H1 (cell line): Measurements from ENCODE around the gene RXRA. TPM values are rescaled to one million over a fixed set of nuclear protein-coding genes. Genes with fewer than 3 reads are reported as not detected.

Experiments
- ASH2L ChIP-seq: fragments of 200-600, 300-600 bp; sonication (generic); IDR thresholded peaks from one replicate; pipeline ENCODE4 v1.7.1; 2017; ENCODE audit warnings: low read length
- BRCA1 ChIP-seq: IDR thresholded peaks from 2 replicates; pipeline ENCODE4 v1.6.1; 2012; ENCODE audit warnings: low read depth, low read length, improper control_type of control experiment
- EP300 ChIP-seq, 2 experiments: IDR thresholded peaks; 1 replicate in 1 of 2; 2 replicates in 1 of 2; pipeline ENCODE4 v1.6.1; 2011 to 2012; ENCODE audit warnings: low read depth in 2 of 2, low read length in 2 of 2, mild to moderate bottlenecking in 2 of 2, borderline replicate concordance in 1 of 2, inconsistent platforms in 1 of 2, moderate library complexity in 1 of 2
- FOSL1 ChIP-seq: IDR thresholded peaks from 2 replicates; pipeline ENCODE4 v1.6.1; 2011; ENCODE audit warnings: mild to moderate bottlenecking, low read depth, low read length, moderate library complexity; ENCODE audit not compliant: insufficient read depth
- HDAC2 ChIP-seq, 2 experiments: fragments of 300-600 bp in 1 of 2; sonication (generic) in 1 of 2; IDR thresholded peaks; 2 replicates each; pipeline ENCODE4 v1.6.1; 2011 to 2012; ENCODE audit warnings: low read depth in 2 of 2, low read length in 2 of 2, mild to moderate bottlenecking in 2 of 2, moderate library complexity in 2 of 2, borderline replicate concordance in 1 of 2, inconsistent platforms in 1 of 2
- NANOG ChIP-seq: IDR thresholded peaks from 2 replicates; pipeline ENCODE4 v1.6.1; 2011; ENCODE audit warnings: low read length, low read depth, mild to moderate bottlenecking, inconsistent platforms; ENCODE audit not compliant: insufficient read depth, poor library complexity, severe bottlenecking
- TAF7 ChIP-seq: optimal IDR thresholded peaks from 2 replicates; pipeline ENCODE3; 2011; ENCODE audit warnings: low read depth, mild to moderate bottlenecking, inconsistent platforms, low read length, moderate library complexity, borderline replicate concordance
- polyA plus RNA-seq, 7 experiments: library from polyadenylated mRNA; depleted of rRNA in 3 of 7; stranded (reverse) in 5 of 7; unstranded in 2 of 7; fragments of >200 nt in 5 of 7; fragments of 200-250 nt in 2 of 7; gene quantifications; 1 replicate in 5 of 7; 2 replicates in 1 of 7; 4 replicates in 1 of 7; pipeline versions ENCODE4 v1.2.1 to v1.2.3, GENCODE V29; 2011 to 2013; ENCODE audit warnings: missing spikeins in 2 of 7, mixed read lengths in 2 of 7
- total RNA-seq: library from RNA; stranded (reverse); fragmentation: NEBNext Ultra II Directional; extraction: Animal tissue kit (Norgen Biotek cat#: 25700); gene quantifications from 2 replicates; pipeline ENCODE4 v1.2.1, GENCODE V29; 2021
- TF ChIP-seq, protein P1 (sequence below): fragments of 300-600 bp; sonication (generic); IDR thresholded peaks from 2 replicates; pipeline ENCODE4 v1.7.1; 2012; ENCODE audit warnings: low read length, moderate library complexity, mild to moderate bottlenecking, inconsistent platforms; ENCODE audit not compliant: insufficient replicate concordance
- TF ChIP-seq, protein P2 (sequence below): IDR thresholded peaks from 2 replicates; pipeline ENCODE4 v1.6.1; 2011; ENCODE audit warnings: low read depth, mild to moderate bottlenecking, low read length; ENCODE audit not compliant: insufficient read depth

The RXRA gene
- total and polyA plus RNA-seq, 2 of the 8 experiments (the other 6 are each of a cell fraction or from before 2014, with no cell fraction given) = 9.8 to 29.4 TPM

DNA sequence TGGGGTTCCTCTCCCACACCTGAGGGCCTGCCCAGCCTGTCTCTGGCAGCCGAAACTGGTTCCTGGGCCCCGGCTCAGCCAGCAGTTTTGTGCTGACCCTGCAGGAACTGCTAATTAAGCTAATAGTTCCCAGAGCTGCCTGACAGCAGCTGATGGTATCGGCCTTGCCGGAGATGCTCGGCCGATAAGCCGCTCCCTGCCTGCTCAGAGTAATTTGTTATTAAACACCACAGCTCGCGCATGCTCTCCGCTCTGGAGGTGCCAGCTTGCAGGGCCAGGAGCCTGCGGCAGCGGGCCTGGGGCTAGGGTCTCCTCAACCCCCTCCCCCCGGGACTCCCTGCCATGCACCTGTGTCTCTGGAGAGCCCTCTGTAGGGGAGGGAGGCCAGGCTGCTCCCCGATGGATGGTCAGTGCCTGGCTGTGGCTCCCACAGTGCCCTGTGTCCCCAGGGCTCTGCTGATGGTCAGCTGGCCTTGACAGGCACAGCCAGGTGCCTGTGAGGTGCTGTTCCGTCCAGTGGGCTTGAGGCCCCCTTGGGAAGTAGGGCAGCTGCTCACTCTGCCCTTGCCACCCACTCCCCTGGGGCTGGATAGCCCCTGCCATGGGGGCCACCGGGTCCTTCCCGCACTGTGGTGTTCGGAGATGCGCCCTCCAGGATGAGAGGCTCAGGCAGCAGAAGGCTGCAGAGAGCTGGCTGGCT lies 41.7 kb downstream of the RXRA start (continued):
- TF ChIP-seq, protein P1, sequence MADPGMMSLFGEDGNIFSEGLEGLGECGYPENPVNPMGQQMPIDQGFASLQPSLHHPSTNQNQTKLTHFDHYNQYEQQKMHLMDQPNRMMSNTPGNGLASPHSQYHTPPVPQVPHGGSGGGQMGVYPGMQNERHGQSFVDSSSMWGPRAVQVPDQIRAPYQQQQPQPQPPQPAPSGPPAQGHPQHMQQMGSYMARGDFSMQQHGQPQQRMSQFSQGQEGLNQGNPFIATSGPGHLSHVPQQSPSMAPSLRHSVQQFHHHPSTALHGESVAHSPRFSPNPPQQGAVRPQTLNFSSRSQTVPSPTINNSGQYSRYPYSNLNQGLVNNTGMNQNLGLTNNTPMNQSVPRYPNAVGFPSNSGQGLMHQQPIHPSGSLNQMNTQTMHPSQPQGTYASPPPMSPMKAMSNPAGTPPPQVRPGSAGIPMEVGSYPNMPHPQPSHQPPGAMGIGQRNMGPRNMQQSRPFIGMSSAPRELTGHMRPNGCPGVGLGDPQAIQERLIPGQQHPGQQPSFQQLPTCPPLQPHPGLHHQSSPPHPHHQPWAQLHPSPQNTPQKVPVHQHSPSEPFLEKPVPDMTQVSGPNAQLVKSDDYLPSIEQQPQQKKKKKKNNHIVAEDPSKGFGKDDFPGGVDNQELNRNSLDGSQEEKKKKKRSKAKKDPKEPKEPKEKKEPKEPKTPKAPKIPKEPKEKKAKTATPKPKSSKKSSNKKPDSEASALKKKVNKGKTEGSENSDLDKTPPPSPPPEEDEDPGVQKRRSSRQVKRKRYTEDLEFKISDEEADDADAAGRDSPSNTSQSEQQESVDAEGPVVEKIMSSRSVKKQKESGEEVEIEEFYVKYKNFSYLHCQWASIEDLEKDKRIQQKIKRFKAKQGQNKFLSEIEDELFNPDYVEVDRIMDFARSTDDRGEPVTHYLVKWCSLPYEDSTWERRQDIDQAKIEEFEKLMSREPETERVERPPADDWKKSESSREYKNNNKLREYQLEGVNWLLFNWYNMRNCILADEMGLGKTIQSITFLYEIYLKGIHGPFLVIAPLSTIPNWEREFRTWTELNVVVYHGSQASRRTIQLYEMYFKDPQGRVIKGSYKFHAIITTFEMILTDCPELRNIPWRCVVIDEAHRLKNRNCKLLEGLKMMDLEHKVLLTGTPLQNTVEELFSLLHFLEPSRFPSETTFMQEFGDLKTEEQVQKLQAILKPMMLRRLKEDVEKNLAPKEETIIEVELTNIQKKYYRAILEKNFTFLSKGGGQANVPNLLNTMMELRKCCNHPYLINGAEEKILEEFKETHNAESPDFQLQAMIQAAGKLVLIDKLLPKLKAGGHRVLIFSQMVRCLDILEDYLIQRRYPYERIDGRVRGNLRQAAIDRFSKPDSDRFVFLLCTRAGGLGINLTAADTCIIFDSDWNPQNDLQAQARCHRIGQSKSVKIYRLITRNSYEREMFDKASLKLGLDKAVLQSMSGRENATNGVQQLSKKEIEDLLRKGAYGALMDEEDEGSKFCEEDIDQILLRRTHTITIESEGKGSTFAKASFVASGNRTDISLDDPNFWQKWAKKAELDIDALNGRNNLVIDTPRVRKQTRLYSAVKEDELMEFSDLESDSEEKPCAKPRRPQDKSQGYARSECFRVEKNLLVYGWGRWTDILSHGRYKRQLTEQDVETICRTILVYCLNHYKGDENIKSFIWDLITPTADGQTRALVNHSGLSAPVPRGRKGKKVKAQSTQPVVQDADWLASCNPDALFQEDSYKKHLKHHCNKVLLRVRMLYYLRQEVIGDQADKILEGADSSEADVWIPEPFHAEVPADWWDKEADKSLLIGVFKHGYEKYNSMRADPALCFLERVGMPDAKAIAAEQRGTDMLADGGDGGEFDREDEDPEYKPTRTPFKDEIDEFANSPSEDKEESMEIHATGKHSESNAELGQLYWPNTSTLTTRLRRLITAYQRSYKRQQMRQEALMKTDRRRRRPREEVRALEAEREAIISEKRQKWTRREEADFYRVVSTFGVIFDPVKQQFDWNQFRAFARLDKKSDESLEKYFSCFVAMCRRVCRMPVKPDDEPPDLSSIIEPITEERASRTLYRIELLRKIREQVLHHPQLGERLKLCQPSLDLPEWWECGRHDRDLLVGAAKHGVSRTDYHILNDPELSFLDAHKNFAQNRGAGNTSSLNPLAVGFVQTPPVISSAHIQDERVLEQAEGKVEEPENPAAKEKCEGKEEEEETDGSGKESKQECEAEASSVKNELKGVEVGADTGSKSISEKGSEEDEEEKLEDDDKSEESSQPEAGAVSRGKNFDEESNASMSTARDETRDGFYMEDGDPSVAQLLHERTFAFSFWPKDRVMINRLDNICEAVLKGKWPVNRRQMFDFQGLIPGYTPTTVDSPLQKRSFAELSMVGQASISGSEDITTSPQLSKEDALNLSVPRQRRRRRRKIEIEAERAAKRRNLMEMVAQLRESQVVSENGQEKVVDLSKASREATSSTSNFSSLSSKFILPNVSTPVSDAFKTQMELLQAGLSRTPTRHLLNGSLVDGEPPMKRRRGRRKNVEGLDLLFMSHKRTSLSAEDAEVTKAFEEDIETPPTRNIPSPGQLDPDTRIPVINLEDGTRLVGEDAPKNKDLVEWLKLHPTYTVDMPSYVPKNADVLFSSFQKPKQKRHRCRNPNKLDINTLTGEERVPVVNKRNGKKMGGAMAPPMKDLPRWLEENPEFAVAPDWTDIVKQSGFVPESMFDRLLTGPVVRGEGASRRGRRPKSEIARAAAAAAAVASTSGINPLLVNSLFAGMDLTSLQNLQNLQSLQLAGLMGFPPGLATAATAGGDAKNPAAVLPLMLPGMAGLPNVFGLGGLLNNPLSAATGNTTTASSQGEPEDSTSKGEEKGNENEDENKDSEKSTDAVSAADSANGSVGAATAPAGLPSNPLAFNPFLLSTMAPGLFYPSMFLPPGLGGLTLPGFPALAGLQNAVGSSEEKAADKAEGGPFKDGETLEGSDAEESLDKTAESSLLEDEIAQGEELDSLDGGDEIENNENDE = no peak
- no peak for TF ChIP-seq TAF7
- no peak for TF ChIP-seq NANOG
- TF ChIP-seq ASH2L = no peak
- TF ChIP-seq BRCA1 = no peak
- no peak for TF ChIP-seq EP300 (IDR thresholded peaks at IDR 0.05; ENCODE audit: borderline replicate concordance in 1 of 2, low read depth in 2 of 2, low read length in 2 of 2)
- TF ChIP-seq FOSL1 = no peak
- TF ChIP-seq HDAC2 (IDR thresholded peaks at IDR 0.05; ENCODE audit: borderline replicate concordance in 1 of 2, low read depth in 2 of 2, low read length in 2 of 2) = no peak
- TF ChIP-seq, protein P2, sequence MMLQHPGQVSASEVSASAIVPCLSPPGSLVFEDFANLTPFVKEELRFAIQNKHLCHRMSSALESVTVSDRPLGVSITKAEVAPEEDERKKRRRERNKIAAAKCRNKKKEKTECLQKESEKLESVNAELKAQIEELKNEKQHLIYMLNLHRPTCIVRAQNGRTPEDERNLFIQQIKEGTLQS = no peak
- TF ChIP-seq, all 59 proteins: peak for 0
